ENCODE data around the gene HIKESHI.
"Not testable (repeated sequence)": the region's sequence is repeated elsewhere in the genome, so short reads cannot be mapped to it uniquely, and the experiment has no call there.

Gene HIKESHI

GRCh38 chr11:86302092-86302793 is at the start of gene HIKESHI:
HIKESHI (plus strand) TSS chr11:86302240; CDS start chr11:86302449, 209 bp downstream.
- peak; percentile 97 to 98 for DNase-seq

- no peak for DNase-seq
Measured at GRCh38 chr11:86255896-86256295, 46.1 kb upstream of the HIKESHI start.

GRCh38 chr11:86256608-86257007 is 45.4 kb upstream of the HIKESHI start:
- DNase-seq = no peak

- no peak for DNase-seq
Measured at GRCh38 chr11:86257446-86257845, 44.6 kb upstream of the HIKESHI start.

- no peak for DNase-seq
Measured at GRCh38 chr11:86259730-86260129, 42.3 kb upstream of the HIKESHI start.

GRCh38 chr11:86261328-86261727 is 40.7 kb upstream of the HIKESHI start:
- DNase-seq = no peak

GRCh38 chr11:86262387-86262786 is 39.7 kb upstream of the HIKESHI start:
- no peak for DNase-seq

- no peak for DNase-seq
Measured at GRCh38 chr11:86264649-86265048, 37.4 kb upstream of the HIKESHI start.

GRCh38 chr11:86265194-86265593 is 36.8 kb upstream of the HIKESHI start:
- DNase-seq = no peak

- DNase-seq = no peak
Measured at GRCh38 chr11:86269645-86270044, 32.4 kb upstream of the HIKESHI start.

- DNase-seq = no peak
Measured at GRCh38 chr11:86274503-86274902, 27.5 kb upstream of the HIKESHI start.

GRCh38 chr11:86274999-86275398 is 27.0 kb upstream of the HIKESHI start:
- DNase-seq = no peak

GRCh38 chr11:86275493-86276370 is 26.3 kb upstream of the HIKESHI start:
- DNase-seq = peak in 1 of 2 experiments; percentile 10

GRCh38 chr11:86277741-86278140 is 24.3 kb upstream of the HIKESHI start:
- DNase-seq = no peak

GRCh38 chr11:86278226-86278625 is 23.8 kb upstream of the HIKESHI start:
- DNase-seq = no peak

- no peak for DNase-seq
Measured at GRCh38 chr11:86279747-86280146, 22.3 kb upstream of the HIKESHI start.

- no peak for DNase-seq
Measured at GRCh38 chr11:86287468-86287796, 14.6 kb upstream of the HIKESHI start.

GRCh38 chr11:86288776-86289507 is 13.1 kb upstream of the HIKESHI start:
- no peak for DNase-seq

GRCh38 chr11:86289508-86290280 is 12.3 kb upstream of the HIKESHI start:
- not testable (repeated sequence) for DNase-seq

GRCh38 chr11:86291466-86292262 is 10.4 kb upstream of the HIKESHI start:
- DNase-seq = peak; percentile 49 to 62

- DNase-seq = no peak
Measured at GRCh38 chr11:86292912-86293616, 9.0 kb upstream of the HIKESHI start.

All from Kasumi-1 (cell line).